Activated B cell treated with CpG ODN at 0.5 μM for 24 hours (primary cell): Measurements from ENCODE around the gene TMED4. TPM values are rescaled to one million over a fixed set of nuclear protein-coding genes. Genes with fewer than 3 reads are reported as not detected.
A peak's percentile ranks its signal among the peaks of the same experiment; 100 is the strongest.

Experiments used
- ATAC-seq: fragments of 200-7000 bp; cut with Tn5 transposase; one replicate; pipeline ENCODE4 v1.10.0; 2021; ENCODE audit warnings: low read depth, mild to moderate bottlenecking, moderate library complexity
- CTCF ChIA-PET: fragments of 350-600 bp; sonication (Branson Sonifier 250); formaldehyde crosslinking; loops from one replicate; lab custom pipeline; 2021; ENCODE audit warnings: antibody characterized with exemption; lab: Charles Lee
- POLR2A ChIA-PET: fragments of 350-600 bp; sonication (Branson Sonifier 250); formaldehyde crosslinking; loops from one replicate; lab custom pipeline; 2021; ENCODE audit warnings: antibody characterized with exemption; lab: Charles Lee
- DNase-seq: peaks from one replicate; pipeline ENCODE4 v3.0.0; 2022
- H3K27ac Mint-ChIP-seq: one replicate; pipeline ENCODE4 v1.8.0; 2020; ENCODE audit warnings: mixed read lengths
- H3K27me3 Mint-ChIP-seq: one replicate; pipeline ENCODE4 v1.8.0; 2021; ENCODE audit warnings: mixed read lengths
- H3K36me3 Mint-ChIP-seq: one replicate; pipeline ENCODE4 v1.8.0; 2021; ENCODE audit warnings: low read depth, mixed read lengths
- H3K4me1 Mint-ChIP-seq: one replicate; pipeline ENCODE4 v1.8.0; 2021; ENCODE audit warnings: mixed read lengths
- H3K4me3 Mint-ChIP-seq: one replicate; pipeline ENCODE4 v1.8.0; 2020; ENCODE audit warnings: mild to moderate bottlenecking, mixed read lengths
- H3K9me3 Mint-ChIP-seq: one replicate; pipeline ENCODE4 v1.8.0; 2020; ENCODE audit warnings: mixed read lengths
- intact Hi-C: fragments of 100-400 bp; cut with micrococcal nuclease; formaldehyde crosslinking; loops from one replicate; pipeline ENCODE4 v1.15.1; 2024
- total RNA-seq: library from RNA; stranded (reverse); gene quantifications from 2 replicates; pipeline ENCODE4 v1.2.3, GENCODE V29; 2022
- TF ChIP-seq, protein P1 (sequence below): fragments of 200-600 bp; IDR thresholded peaks from one replicate; pipeline ENCODE4 v1.8.0; 2022; ENCODE audit warnings: antibody characterized with exemption, mild to moderate bottlenecking

The TMED4 gene
- total RNA-seq, 1 donor from 2014 or later = 70.1 TPM

DNA sequence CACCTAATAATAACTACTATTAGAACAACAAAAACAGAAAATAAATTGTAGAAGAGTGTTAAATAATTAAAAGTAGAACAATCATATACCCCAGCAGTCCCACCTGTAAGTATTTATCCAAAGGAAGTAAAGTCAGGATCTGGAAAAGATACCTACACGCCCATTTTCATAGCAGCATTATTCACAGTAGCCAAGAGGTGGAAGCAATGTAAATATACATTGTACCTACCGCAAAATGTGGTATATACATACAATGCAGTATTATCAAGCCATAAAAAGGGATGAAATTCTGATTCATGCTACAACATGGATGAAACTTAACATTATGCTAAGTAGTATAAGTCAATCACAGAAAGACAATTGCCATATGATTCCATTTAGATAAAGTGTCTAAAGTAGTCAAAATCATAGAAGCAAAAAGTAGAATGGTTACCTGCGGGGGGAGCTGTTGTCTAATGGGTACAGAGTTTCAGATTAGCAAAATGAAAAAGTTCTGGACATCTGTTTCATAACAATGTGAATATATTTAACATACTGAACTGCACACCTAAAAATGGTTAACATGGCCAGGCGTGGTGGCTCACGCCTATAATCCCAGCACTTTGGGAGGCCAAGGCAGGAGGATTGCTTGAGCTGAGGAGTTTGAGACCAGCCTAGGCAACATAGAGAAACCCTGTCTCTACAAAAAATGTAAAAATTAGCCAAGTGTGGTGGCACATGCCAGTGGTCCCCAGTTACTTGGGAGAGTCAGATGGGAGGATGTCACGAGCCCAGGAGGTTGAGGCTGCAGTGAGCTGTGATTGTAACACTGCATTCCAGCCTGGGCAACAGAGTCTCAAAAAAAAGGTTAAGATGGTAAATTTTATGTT, 6.0 kb upstream of the TMED4 start:
- Mint-ChIP-seq H3K36me3 (no peaks in the 10 kb centered on the region), H3K4me3 (no peak overlapping the region), H3K27me3 (peaks cover 3% of the 10 kb centered on the region), H3K4me1 (peaks cover 6% of the 10 kb centered on the region), H3K27ac (no peak overlapping the region), H3K9me3 (no peaks in the 10 kb centered on the region)
- intact Hi-C loops = loop anchor here (1.0 to 2.0 kb wide), 8 partner anchors 15 to 548 kb away; partner anchors contain the start of gene PPIA
- TF ChIP-seq, protein P1, sequence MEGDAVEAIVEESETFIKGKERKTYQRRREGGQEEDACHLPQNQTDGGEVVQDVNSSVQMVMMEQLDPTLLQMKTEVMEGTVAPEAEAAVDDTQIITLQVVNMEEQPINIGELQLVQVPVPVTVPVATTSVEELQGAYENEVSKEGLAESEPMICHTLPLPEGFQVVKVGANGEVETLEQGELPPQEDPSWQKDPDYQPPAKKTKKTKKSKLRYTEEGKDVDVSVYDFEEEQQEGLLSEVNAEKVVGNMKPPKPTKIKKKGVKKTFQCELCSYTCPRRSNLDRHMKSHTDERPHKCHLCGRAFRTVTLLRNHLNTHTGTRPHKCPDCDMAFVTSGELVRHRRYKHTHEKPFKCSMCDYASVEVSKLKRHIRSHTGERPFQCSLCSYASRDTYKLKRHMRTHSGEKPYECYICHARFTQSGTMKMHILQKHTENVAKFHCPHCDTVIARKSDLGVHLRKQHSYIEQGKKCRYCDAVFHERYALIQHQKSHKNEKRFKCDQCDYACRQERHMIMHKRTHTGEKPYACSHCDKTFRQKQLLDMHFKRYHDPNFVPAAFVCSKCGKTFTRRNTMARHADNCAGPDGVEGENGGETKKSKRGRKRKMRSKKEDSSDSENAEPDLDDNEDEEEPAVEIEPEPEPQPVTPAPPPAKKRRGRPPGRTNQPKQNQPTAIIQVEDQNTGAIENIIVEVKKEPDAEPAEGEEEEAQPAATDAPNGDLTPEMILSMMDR = no peak
- ChIA-PET POLR2A (interaction anchor here (0.6 to 1.3 kb wide), 9 partner anchors 19 to 547 kb away, joined by 3 to 10 read pairs (median 4); partner anchors contain the start of genes H2AZ2 and PPIA), CTCF (interaction anchor here (0.9 to 1.5 kb wide), 8 partner anchors 14 to 548 kb away, joined by 3 to 15 read pairs (median 3); partner anchors contain the start of gene H2AZ2)
- peak; percentile 79 for ATAC-seq
- no peak for DNase-seq

DNA sequence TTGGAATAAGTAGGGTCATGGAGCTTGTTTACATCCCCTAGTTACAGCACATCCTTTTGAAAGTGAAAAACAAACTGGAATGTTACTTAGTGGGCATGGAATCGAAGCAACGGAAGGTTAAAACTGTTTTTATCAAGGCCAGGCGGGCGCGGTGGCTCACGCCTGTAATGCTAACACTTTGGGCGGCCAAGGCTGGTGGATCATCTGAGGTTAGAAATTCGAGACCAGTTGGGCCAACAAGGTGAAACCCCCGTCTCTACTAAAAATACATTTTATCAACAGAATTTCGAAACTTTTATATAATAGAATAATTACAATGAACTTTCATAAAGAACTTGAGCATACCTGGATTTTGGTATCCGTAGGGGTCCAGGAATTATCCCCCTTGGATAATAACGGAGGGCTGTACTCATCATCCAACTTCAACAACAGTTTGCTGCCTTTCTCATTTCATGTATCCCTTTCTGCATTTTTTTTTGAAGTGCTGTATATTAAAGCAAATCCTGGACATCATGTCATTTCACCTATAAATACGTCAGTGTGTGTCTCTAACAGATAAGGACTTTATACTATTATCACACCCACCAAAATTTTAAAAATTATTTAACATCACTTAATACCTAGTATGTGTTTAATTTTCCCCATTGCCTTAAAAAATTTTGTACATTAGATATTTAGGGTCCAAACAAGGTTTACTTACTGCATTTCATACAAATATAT, 1.3 kb upstream of the TMED4 start:
- H3K27ac Mint-ChIP-seq = peak overlapping the region; percentile 95
- ATAC-seq (no peak), DNase-seq (no peak)
- intact Hi-C loops = loop anchor here (2.0 to 5.0 kb wide), 3 partner anchors 331 to 566 kb away; partner anchors contain the start of gene TBRG4
- ChIA-PET POLR2A (interaction anchor here (0.6 to 4.7 kb wide), 11 partner anchors 10 to 397 kb away, joined by 4 to 45 read pairs (median 10); partner anchors contain the start of genes DDX56, H2AZ2, OGDH and PURB), CTCF (interaction anchor here (1.0 to 1.7 kb wide), 3 partner anchors 261 to 552 kb away, joined by 3 to 4 read pairs (median 3); partner anchors contain the start of gene H2AZ2)
- peak overlapping the region; percentile 90 for H3K4me3 Mint-ChIP-seq
- TF ChIP-seq, protein P1 = no peak
- no peaks in the 10 kb centered on the region for H3K9me3 Mint-ChIP-seq
- H3K4me1 Mint-ChIP-seq = peaks cover 33% of the 10 kb centered on the region
- peaks cover 2% of the 10 kb centered on the region for H3K27me3 Mint-ChIP-seq
- H3K36me3 Mint-ChIP-seq = peaks cover 35% of the 10 kb centered on the region

DNA sequence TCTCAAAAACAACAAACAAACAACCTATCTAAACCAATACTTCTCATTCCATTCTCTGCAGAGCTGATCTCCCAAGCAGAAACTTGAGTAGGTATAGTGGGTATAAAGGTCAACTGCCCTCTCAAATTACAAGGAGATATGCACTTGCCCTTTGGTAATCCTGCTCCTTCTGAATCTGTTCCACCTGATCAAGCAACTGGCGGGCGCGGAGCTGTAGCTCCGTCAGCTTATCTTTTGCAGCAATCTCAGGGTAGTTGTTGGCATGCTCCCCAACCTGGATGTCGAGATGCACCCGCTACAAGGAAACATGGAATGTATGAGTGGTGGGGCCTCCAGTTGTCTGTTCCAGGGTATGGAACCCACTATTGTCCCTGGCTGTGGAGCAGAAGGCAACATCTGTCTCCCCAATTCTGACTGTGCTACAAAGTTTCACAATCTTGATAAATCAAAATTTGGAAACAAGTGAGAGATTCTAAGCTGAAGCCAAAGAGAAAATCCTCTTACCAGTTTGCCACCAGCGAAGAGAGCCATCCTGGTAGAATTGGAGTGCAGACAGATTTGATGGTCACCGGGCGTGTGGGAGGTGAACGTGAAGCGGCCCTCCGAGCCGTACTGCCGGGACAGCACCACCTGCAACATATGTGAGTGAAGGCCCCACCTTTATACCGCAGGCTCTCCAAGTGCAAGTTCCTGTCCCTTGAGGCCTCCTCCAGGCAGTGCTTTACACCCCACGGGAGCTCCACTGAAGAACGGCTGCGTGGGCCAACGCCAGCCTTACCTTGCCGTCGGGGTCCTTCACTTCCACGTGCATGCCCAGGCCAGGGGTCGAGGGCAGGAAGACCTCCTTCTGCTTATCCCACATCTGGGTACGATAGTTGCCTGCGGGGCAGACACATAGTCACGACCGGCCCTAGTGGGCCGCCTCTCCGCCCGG, 819 bp downstream of the TMED4 start:
- ChIA-PET CTCF (interaction anchor here (1.2 to 1.7 kb wide), 4 partner anchors 10 to 263 kb away, joined by 3 to 9 read pairs (median 4); partner anchors contain the start of gene NUDCD3), POLR2A (interaction anchor here (0.6 to 4.7 kb wide), 23 partner anchors 8 to 600 kb away, joined by 3 to 45 read pairs (median 7); partner anchors contain the start of genes DBNL, DDX56, H2AZ2 and NUDCD3)
- peaks cover 29% of the 10 kb centered on the region for H3K4me1 Mint-ChIP-seq
- intact Hi-C loops = loop anchor here (5.0 kb wide), 1 partner anchor 564 kb away; no protein-coding TSS in a partner anchor
- no peaks in the 10 kb centered on the region for H3K9me3 Mint-ChIP-seq
- TF ChIP-seq, protein P1 = no peak
- DNase-seq (no peak), ATAC-seq (peak; percentile 8)
- H3K4me3 Mint-ChIP-seq = peak overlapping the region; percentile 90
- H3K36me3 Mint-ChIP-seq = peaks cover 41% of the 10 kb centered on the region
- peaks cover 2% of the 10 kb centered on the region for H3K27me3 Mint-ChIP-seq
- peak overlapping the region; percentile 95 for H3K27ac Mint-ChIP-seq

DNA sequence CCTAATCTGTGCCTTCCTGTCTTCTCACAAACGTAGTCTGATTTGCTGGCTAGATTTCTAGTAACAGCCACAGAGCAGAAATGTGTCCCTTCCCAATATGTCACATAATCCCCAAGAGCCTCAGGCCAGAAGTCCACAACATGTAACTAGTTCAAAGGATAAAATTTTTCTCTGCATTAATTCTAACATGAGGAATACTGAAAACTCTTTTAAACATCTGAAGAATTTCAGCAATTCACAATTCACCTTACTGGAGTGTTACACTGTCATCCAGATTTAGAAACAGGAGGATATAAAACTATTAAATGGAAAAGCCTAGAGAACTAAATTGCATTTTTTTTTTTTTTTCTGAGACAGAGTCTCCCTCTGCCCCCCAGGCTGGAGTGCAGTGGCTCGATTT, 5.8 kb downstream of the TMED4 start:
- H3K9me3 Mint-ChIP-seq = no peaks in the 10 kb centered on the region
- ATAC-seq = no peak
- no peak for DNase-seq
- peaks cover 77% of the 10 kb centered on the region for H3K36me3 Mint-ChIP-seq
- peak overlapping the region; percentile 7 for H3K27ac Mint-ChIP-seq
- POLR2A ChIA-PET = interaction anchor here (0.6 to 0.7 kb wide), 2 partner anchors 11 to 177 kb away, joined by 3 to 4 read pairs; no protein-coding TSS in a partner anchor
- no peaks in the 10 kb centered on the region for H3K27me3 Mint-ChIP-seq
- intact Hi-C loops = loop anchor here (10.0 kb wide), 1 partner anchor 531 kb away; the partner anchor contains the start of gene DBNL
- no peak overlapping the region for H3K4me3 Mint-ChIP-seq
- CTCF ChIA-PET = interaction anchor here (1.4 to 2.0 kb wide), 2 partner anchors 11 to 560 kb away, joined by 3 to 5 read pairs; no protein-coding TSS in a partner anchor
- peaks cover 51% of the 10 kb centered on the region for H3K4me1 Mint-ChIP-seq
- TF ChIP-seq, protein P1 = no peak
